GM12878 (cell line): Measurements from ENCODE around the gene AKAP5. TPM values are rescaled to one million over a fixed set of nuclear protein-coding genes. Genes with fewer than 3 reads are reported as not detected.

Experiments
- ATAC-seq: fragments of 200-7000 bp; cut with Tn5 transposase; 3 replicates; pipeline ENCODE4 v1.9.1; 2020; ENCODE audit warnings: mild to moderate bottlenecking, moderate library complexity
- BruUV-seq: library from RNA; stranded (reverse); fragments of 400-500 nt; replicated peaks from 2 replicates; lab custom pipeline; 2021; lab: Mats Ljungman, UMichigan
- CTCF ChIA-PET: fragments of 300-600 bp; sonication (Branson Sonifier 250); formaldehyde crosslinking; extraction: SDS; loops from one replicate; lab custom pipeline; 2021; ENCODE audit warnings: inconsistent platforms; lab: Yijun Ruan, JAX
- POLR2A ChIA-PET: fragments of 350-600 bp; formaldehyde crosslinking; extraction: SDS; loops from one replicate; lab custom pipeline; 2021; ENCODE audit warnings: inconsistent platforms; lab: Charles Lee
- RAD21 ChIA-PET: fragments of 300-600 bp; sonication (Branson Sonifier 250); formaldehyde crosslinking; loops from one replicate; lab custom pipeline; 2023; ENCODE audit warnings: antibody characterized with exemption; ENCODE audit not compliant: unreplicated experiment; lab: Charles Lee
- SMC1A ChIA-PET: fragments of 300-600 bp; sonication (Branson Sonifier 250); formaldehyde crosslinking; loops from one replicate; lab custom pipeline; 2023; ENCODE audit not compliant: unreplicated experiment, uncharacterized antibody; lab: Charles Lee
- DNase-seq: peaks from one replicate; pipeline ENCODE4 v3.0.0-alpha.2; 2011; ENCODE audit warnings: low read depth, low spot score
- FAIRE-seq: peaks from 3 replicates; lab custom pipeline; 2011; peaks lifted over from hg19 to GRCh38; lab: Jason Lieb, UNC
- H2AFZ ChIP-seq: 2 replicates; pipeline ENCODE4 v1.6.0; 2011; ENCODE audit warnings: low read depth, low read length, control low read depth; ENCODE audit not compliant: control insufficient read depth
- H3K27ac ChIP-seq: 2 replicates; pipeline ENCODE4 v1.5.1; 2011; ENCODE audit warnings: control low read depth; ENCODE audit not compliant: control insufficient read depth, insufficient read depth
- H3K27me3 ChIP-seq, 2 experiments: replicated peaks in 1 of 2; 2 replicates each; pipeline versions ENCODE4 v1.6.0 to v1.6.1; 2011; ENCODE audit warnings: low read length in 1 of 2; ENCODE audit not compliant: control insufficient read depth in 2 of 2, insufficient read depth in 2 of 2
- H3K36me3 ChIP-seq, 2 experiments: 2 replicates each; pipeline ENCODE4 v1.5.1; 2011; ENCODE audit warnings: low read length in 1 of 2; ENCODE audit not compliant: control insufficient read depth in 2 of 2, insufficient read depth in 2 of 2
- H3K4me1 ChIP-seq: 2 replicates; pipeline ENCODE4 v1.6.1; 2011; ENCODE audit warnings: mild to moderate bottlenecking, low read length, moderate library complexity, mixed read lengths; ENCODE audit not compliant: control insufficient read depth, insufficient read depth
- H3K4me2 ChIP-seq: 2 replicates; pipeline ENCODE4 v1.6.0; 2011; ENCODE audit warnings: control low read depth; ENCODE audit not compliant: control insufficient read depth, insufficient read depth
- H3K4me3 ChIP-seq: fragments of 200-600 bp; sonication (generic); 2 replicates; pipeline ENCODE4 v1.5.1; 2016
- H3K79me2 ChIP-seq: 2 replicates; pipeline ENCODE4 v1.6.0; 2011; ENCODE audit warnings: low read length; ENCODE audit not compliant: control insufficient read depth, insufficient read depth
- H3K9ac ChIP-seq: 2 replicates; pipeline ENCODE4 v1.8.0; 2011; ENCODE audit warnings: low read length, control low read depth, mixed read lengths; ENCODE audit not compliant: control insufficient read depth, insufficient read depth
- H3K9me3 ChIP-seq: replicated peaks from 3 replicates; pipeline ENCODE4 v1.5.1; 2011; ENCODE audit warnings: mild to moderate bottlenecking, low read length; ENCODE audit not compliant: control insufficient read depth, insufficient read depth
- H4K20me1 ChIP-seq: 2 replicates; pipeline ENCODE4 v1.6.0; 2011; ENCODE audit not compliant: control insufficient read depth, insufficient read depth
- BHLHE40 ChIP-seq, 2 experiments: fragments of 450-650 bp in 1 of 2; IDR thresholded peaks; 2 replicates each; pipeline ENCODE4 v1.6.1; 2011 to 2017; ENCODE audit warnings: low read depth in 2 of 2, borderline replicate concordance in 1 of 2, improper control_type of control experiment in 1 of 2, low read length in 1 of 2, mild to moderate bottlenecking in 1 of 2
- BRCA1 ChIP-seq: IDR thresholded peaks from 2 replicates; pipeline ENCODE4 v1.6.1; 2011; ENCODE audit warnings: low read depth, low read length, improper control_type of control experiment
- CREB1 ChIP-seq: IDR thresholded peaks from 2 replicates; pipeline ENCODE4 v1.6.1; 2012; ENCODE audit warnings: low read depth, mild to moderate bottlenecking, inconsistent platforms
- E2F4 ChIP-seq: IDR thresholded peaks from 2 replicates; pipeline ENCODE4 v1.6.1; 2012; ENCODE audit warnings: low read depth, low read length, improper control_type of control experiment
- EZH2 ChIP-seq: IDR thresholded peaks from 2 replicates; pipeline ENCODE4 v1.6.1; 2012; ENCODE audit warnings: low read depth, mild to moderate bottlenecking, control low read depth, inconsistent platforms, low read length, borderline replicate concordance; ENCODE audit not compliant: control insufficient read depth
- IKZF1 ChIP-seq: fragments of 450-650 bp; conservative IDR thresholded peaks from 2 replicates; pipeline ENCODE4 v1.6.1; 2017; ENCODE audit warnings: antibody characterized with exemption, mild to moderate bottlenecking
- JUNB ChIP-seq: IDR thresholded peaks from 2 replicates; pipeline ENCODE4 v1.6.1; 2016; ENCODE audit warnings: antibody characterized with exemption, mild to moderate bottlenecking
- MXI1 ChIP-seq: fragments of 150-350 bp; IDR thresholded peaks from 2 replicates; pipeline ENCODE4 v1.6.1; 2011; ENCODE audit warnings: low read depth, mild to moderate bottlenecking, inconsistent platforms, low read length, improper control_type of control experiment
- MYB ChIP-seq: fragments of 150-350 bp; IDR thresholded peaks from 2 replicates; pipeline ENCODE4 v1.6.1; 2014; ENCODE audit warnings: mild to moderate bottlenecking, low read depth, low read length, borderline replicate concordance
- POLR2AphosphoS2 ChIP-seq: IDR thresholded peaks from 2 replicates; pipeline ENCODE4 v1.6.1; 2011; ENCODE audit warnings: low read depth, mild to moderate bottlenecking, low read length, improper control_type of control experiment, moderate library complexity
- PRDM15 ChIP-seq: fragments of 450-650 bp; formaldehyde crosslinking; IDR thresholded peaks from 2 replicates; pipeline ENCODE4 v1.4.0; 2020; ENCODE audit warnings: mild to moderate bottlenecking, moderate library complexity
- TAF1 ChIP-seq: IDR thresholded peaks from 2 replicates; pipeline ENCODE4 v1.6.1; 2011; ENCODE audit warnings: mild to moderate bottlenecking, low read depth, low read length, borderline replicate concordance
- TARDBP ChIP-seq: IDR thresholded peaks from 2 replicates; pipeline ENCODE4 v1.6.1; 2016; ENCODE audit warnings: borderline replicate concordance
- TCF12 ChIP-seq: IDR thresholded peaks from 2 replicates; pipeline ENCODE4 v1.6.1; 2011; ENCODE audit warnings: low read depth, mild to moderate bottlenecking, low read length
- YY1 ChIP-seq: IDR thresholded peaks from 2 replicates; pipeline ENCODE4 v1.6.1; 2011; ENCODE audit warnings: low read depth, mild to moderate bottlenecking, low read length
- ZSCAN29 ChIP-seq: fragments of 450-650 bp; IDR thresholded peaks from 2 replicates; pipeline ENCODE4 v1.6.1; 2017; ENCODE audit warnings: mild to moderate bottlenecking, moderate library complexity
- WGBS: methylation state at CpG from one replicate; pipeline ENCODE4 v1.1.6; 2016; ENCODE audit warnings: low lambda C conversion rate; ENCODE audit not compliant: insufficient replicate concordance, insufficient coverage; ENCODE audit errors: missing lambda C conversion rate; 5-methylcytosine and 5-hydroxymethylcytosine counted together
- in situ Hi-C: fragments of 300-500 bp; cut with MboI; formaldehyde crosslinking; loops from 9 replicates; pipeline ENCODE4 v1.14.3; 2018; ENCODE audit warnings: mixed read lengths
- intact Hi-C: fragments of 100-400 bp; cut with micrococcal nuclease; formaldehyde crosslinking; loops from one replicate; pipeline ENCODE4 v1.14.2; 2022; ENCODE audit not compliant: unreplicated experiment
- polyA plus RNA-seq, 11 experiments: library from polyadenylated mRNA; depleted of rRNA in 4 of 11; unstranded in 6 of 11; stranded (reverse) in 5 of 11; fragments of >200 nt; fragmentation: Nextera tagmentation in 4 of 11; fragmentation: Illumina TruSeq in 1 of 11; extraction: Ambion mirVana in 4 of 11; extraction: Trizol in 1 of 11; gene quantifications; 1 replicate in 1 of 11; 2 replicates in 10 of 11; pipeline versions ENCODE4 v1.2.1 to v1.2.3, GENCODE V29; 2011 to 2016; ENCODE audit warnings: inconsistent platforms in 2 of 11, missing spikeins in 2 of 11, low read depth in 1 of 11
- total RNA-seq, 4 experiments: library from RNA; depleted of rRNA in 3 of 4; stranded (reverse); fragments of >200 nt in 3 of 4; fragmentation: Illumina TruSeq in 1 of 4; extraction: Trizol in 1 of 4; gene quantifications; 2 replicates each; pipeline versions ENCODE4 v1.2.1 to v1.2.3, GENCODE V29; 2013 to 2021

AKAP5 gene
- total and polyA plus RNA-seq, 10 of the 15 experiments (the other 5 are each of a cell fraction or from before 2014, with no cell fraction given) = 0.45 to 5.1 (median 1.7) TPM

- ATAC-seq (no peak), FAIRE-seq (no peak), DNase-seq (no peak)
- H3K4me2 ChIP-seq = no peak overlapping the region
- H3K79me2 ChIP-seq = no peaks in the 10 kb centered on the region
- no peak overlapping the region for H2AFZ ChIP-seq
- no peak overlapping the region for H3K27ac ChIP-seq
- intact Hi-C loops (loop anchor here (10.0 kb wide), 1 partner anchor 196 kb away; no protein-coding TSS in a partner anchor), in situ Hi-C loops (no loop called here)
- ChIA-PET SMC1A (interaction anchor here (1.7 to 2.8 kb wide), 3 partner anchors 9 to 46 kb away, joined by 5 to 11 read pairs (median 5); no protein-coding TSS in a partner anchor), CTCF (interaction anchor here (0.6 to 14.2 kb wide), 4 partner anchors 14 to 984 kb away, joined by 3 to 244 read pairs (median 3); no protein-coding TSS in a partner anchor), RAD21 (interaction anchor here (1.0 kb wide), 1 partner anchor 10 kb away, joined by 3 read pairs; no protein-coding TSS in a partner anchor), POLR2A (no interaction called here)
- H3K4me1 ChIP-seq = no peaks in the 10 kb centered on the region
- H3K9me3 ChIP-seq = no peaks in the 10 kb centered on the region
- 84% methylated on average over 3 of the region's 3 CpGs for WGBS
- no TSS peak for BruUV-seq
- no peaks in the 10 kb centered on the region for H3K27me3 ChIP-seq
- no peak overlapping the region for H3K4me3 ChIP-seq
- H3K36me3 ChIP-seq = peaks cover 16 to 45% of the 10 kb centered on the region in 2 experiments
- no peak overlapping the region for H3K9ac ChIP-seq
- H4K20me1 ChIP-seq = no peaks in the 10 kb centered on the region
- TF ChIP-seq TAF1 = no peak
- TF ChIP-seq TARDBP = no peak
- no peak for TF ChIP-seq CREB1
- TF ChIP-seq PRDM15 (CRISPR knock-in tag) = no peak
- TF ChIP-seq JUNB = no peak
- no peak for TF ChIP-seq BRCA1
- TF ChIP-seq TCF12 = no peak
- no peak for TF ChIP-seq MXI1
- no peak for TF ChIP-seq EZH2
- TF ChIP-seq POLR2AphosphoS2 = no peak
- no peak for TF ChIP-seq BHLHE40 (IDR thresholded peaks at IDR 0.05; ENCODE audit: borderline replicate concordance in 1 of 2, low read depth in 2 of 2, low read length in 1 of 2)
- no peak for TF ChIP-seq MYB
- no peak for TF ChIP-seq YY1
- no peak for TF ChIP-seq IKZF1
- no peak for TF ChIP-seq E2F4
- no peak for TF ChIP-seq ZSCAN29
These were observed 27.0 kb upstream of the AKAP5 start for GRCh38 chr14:64438181-64438841.
